T-helper 1 cell (primary cell): Measurements from ENCODE around the gene HOXB3.
"Not testable (repeated sequence)": the region's sequence is repeated elsewhere in the genome, so short reads cannot be mapped to it uniquely, and the experiment has no call there.

Source experiments
- DNase-seq, 5 donors: peaks; one replicate each; pipeline ENCODE4 v3.0.0-alpha.2; 2012 to 2020

The HOXB3 gene

GRCh38 chr17:48543854-48544348 lies 46.1 kb downstream of the HOXB3 start:
- no peak for DNase-seq

- DNase-seq = peak; percentile 22 to 65 (median 43)
Measured at GRCh38 chr17:48543107-48543853, 46.8 kb downstream of the HOXB3 start.

- DNase-seq = no peak
Measured at GRCh38 chr17:48542698-48543106, 47.3 kb downstream of the HOXB3 start.

- peak in 1 of 5 donors; percentile 26 for DNase-seq
Measured at GRCh38 chr17:48542114-48542656, 47.9 kb downstream of the HOXB3 start.

- DNase-seq = peak in 2 of 5 donors; percentile 31 to 45
Measured at GRCh38 chr17:48541577-48542113, 48.4 kb downstream of the HOXB3 start.

GRCh38 chr17:48541036-48541576 lies 48.9 kb downstream of the HOXB3 start:
- no peak for DNase-seq

GRCh38 chr17:48540213-48540612 lies 49.8 kb downstream of the HOXB3 start:
- no peak for DNase-seq

- no peak for DNase-seq
Measured at GRCh38 chr17:48539177-48539576, 50.9 kb downstream of the HOXB3 start.

GRCh38 chr17:48537316-48537715 lies 52.7 kb downstream of the HOXB3 start:
- DNase-seq = no peak

- not testable (repeated sequence) for DNase-seq
Measured at GRCh38 chr17:48535793-48536559, 54.1 kb downstream of the HOXB3 start.

- DNase-seq = no peak
Measured at GRCh38 chr17:48532261-48532660, 57.8 kb downstream of the HOXB3 start.

- DNase-seq = no peak
Measured at GRCh38 chr17:48530887-48531272, 59.2 kb downstream of the HOXB3 start, which contains the start of gene HOXB1. Gene HOXB1, minus strand, starts transcription at chr17:48531011. Its CDS starts 107 bp downstream, at chr17:48530904.

GRCh38 chr17:48530208-48530886 lies 59.7 kb downstream of the HOXB3 start:
- DNase-seq = no peak

GRCh38 chr17:48529683-48530009 lies 60.4 kb downstream of the HOXB3 start:
- no peak for DNase-seq

GRCh38 chr17:48528936-48529682 lies 60.9 kb downstream of the HOXB3 start:
- DNase-seq = no peak

GRCh38 chr17:48528153-48528935 lies 61.7 kb downstream of the HOXB3 start:
- no peak for DNase-seq

GRCh38 chr17:48527547-48527932 lies 62.5 kb downstream of the HOXB3 start:
- no peak for DNase-seq

GRCh38 chr17:48526608-48527546 lies 63.2 kb downstream of the HOXB3 start:
- no peak for DNase-seq

- DNase-seq = no peak
Measured at GRCh38 chr17:48523010-48523409, 67.0 kb downstream of the HOXB3 start.
